Upper lobe of left lung (tissue), 4 donors: Measurements from ENCODE around the gene CETN3.

ENCODE experiments used
- POLR2A ChIP-seq, 4 donors: fragments of 450-650 bp; IDR thresholded peaks; one replicate each; pipeline ENCODE4 v1.5.1; 2016 to 2017; ENCODE audit warnings: antibody characterized with exemption in 4 of 4, mild to moderate bottlenecking in 2 of 4
- POLR2AphosphoS5 ChIP-seq, 2 donors: sonication (generic); formaldehyde crosslinking; IDR thresholded peaks; one replicate each; pipeline ENCODE4 v1.5.1; 2017; ENCODE audit warnings: antibody characterized with exemption in 2 of 2
- TF ChIP-seq, protein P1 (sequence below), 6 experiments: fragments of 450-650 bp in 4 of 6; fragments of 200-600 bp in 2 of 6; sonication (generic) in 2 of 6; IDR thresholded peaks; one replicate each; pipeline ENCODE4 v1.5.1; 2016 to 2019; ENCODE audit warnings: antibody characterized with exemption in 6 of 6

DNA sequence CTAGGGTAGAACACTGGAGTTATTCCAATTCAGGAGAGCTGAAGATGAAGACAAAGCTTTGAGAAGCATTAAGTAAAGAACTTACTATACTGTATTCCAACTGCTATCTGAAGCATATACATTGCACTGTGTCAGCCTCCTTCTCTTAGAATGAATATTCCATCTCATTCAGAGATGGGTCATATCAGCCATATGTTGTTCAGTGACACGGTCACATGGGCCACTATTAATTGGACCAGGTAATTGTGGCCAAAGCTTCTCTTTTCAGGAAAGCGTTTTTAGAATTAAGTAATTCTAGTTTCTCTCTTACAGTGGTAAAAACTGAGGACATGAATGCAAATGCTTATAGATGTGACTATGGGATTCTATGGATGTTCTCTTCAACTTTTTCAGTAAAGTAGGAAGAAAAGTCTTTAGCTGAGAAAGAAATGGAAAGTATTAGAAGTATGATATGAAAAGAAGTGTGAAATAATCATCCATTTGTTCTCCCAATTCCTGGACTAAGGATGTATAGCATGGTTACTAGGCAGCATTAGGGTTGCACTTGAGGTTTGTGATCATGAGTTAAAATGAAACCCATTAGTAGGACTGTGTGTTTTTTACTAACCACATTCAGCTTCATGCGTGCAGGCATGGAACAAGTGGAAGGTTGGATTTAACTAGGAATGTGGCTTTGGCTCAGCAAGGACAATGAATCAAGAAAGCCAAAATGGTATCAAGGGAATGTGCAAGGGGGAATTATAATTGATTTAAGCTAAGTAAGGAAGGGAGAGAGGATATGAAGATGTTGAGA, 40.9 kb downstream of the CETN3 start:
- TF ChIP-seq POLR2A (IDR thresholded peaks at IDR 0.05) = no peak
- TF ChIP-seq, protein P1, sequence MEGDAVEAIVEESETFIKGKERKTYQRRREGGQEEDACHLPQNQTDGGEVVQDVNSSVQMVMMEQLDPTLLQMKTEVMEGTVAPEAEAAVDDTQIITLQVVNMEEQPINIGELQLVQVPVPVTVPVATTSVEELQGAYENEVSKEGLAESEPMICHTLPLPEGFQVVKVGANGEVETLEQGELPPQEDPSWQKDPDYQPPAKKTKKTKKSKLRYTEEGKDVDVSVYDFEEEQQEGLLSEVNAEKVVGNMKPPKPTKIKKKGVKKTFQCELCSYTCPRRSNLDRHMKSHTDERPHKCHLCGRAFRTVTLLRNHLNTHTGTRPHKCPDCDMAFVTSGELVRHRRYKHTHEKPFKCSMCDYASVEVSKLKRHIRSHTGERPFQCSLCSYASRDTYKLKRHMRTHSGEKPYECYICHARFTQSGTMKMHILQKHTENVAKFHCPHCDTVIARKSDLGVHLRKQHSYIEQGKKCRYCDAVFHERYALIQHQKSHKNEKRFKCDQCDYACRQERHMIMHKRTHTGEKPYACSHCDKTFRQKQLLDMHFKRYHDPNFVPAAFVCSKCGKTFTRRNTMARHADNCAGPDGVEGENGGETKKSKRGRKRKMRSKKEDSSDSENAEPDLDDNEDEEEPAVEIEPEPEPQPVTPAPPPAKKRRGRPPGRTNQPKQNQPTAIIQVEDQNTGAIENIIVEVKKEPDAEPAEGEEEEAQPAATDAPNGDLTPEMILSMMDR (IDR thresholded peaks at IDR 0.05) = no peak
- no peak for TF ChIP-seq POLR2AphosphoS5 (IDR thresholded peaks at IDR 0.05)
